Lung (tissue), 12 donors: ENCODE data around the gene COX5B. TPM values are rescaled to one million over a fixed set of nuclear protein-coding genes. Genes with fewer than 3 reads are reported as not detected.
"Not testable (repeated sequence)": the region's sequence is repeated elsewhere in the genome, so short reads cannot be mapped to it uniquely, and the experiment has no call there.

Experiments
- ATAC-seq: fragments of 200-7000 bp; cut with Tn5 transposase; one replicate; pipeline ENCODE4 v1.9.1; 2020; ENCODE audit warnings: moderate number of reproducible peaks; ENCODE audit not compliant: insufficient read depth, low FRiP score
- DNase-seq, 3 donors: peaks; one replicate each; pipeline ENCODE4 v3.0.0-alpha.2; 2013 to 2017
- H3K27ac ChIP-seq, 2 donors: one replicate each; pipeline ENCODE4 v1.5.1; 2013; ENCODE audit warnings: mild to moderate bottlenecking in 2 of 2, moderate library complexity in 2 of 2, control low read depth in 1 of 2, inconsistent platforms in 1 of 2, low read depth in 1 of 2, low read length in 1 of 2
- H3K27me3 ChIP-seq, 3 donors: one replicate each; pipeline ENCODE4 v1.5.1; 2013; ENCODE audit warnings: low read length in 2 of 3; ENCODE audit not compliant: control insufficient read depth in 3 of 3, insufficient read depth in 3 of 3
- H3K36me3 ChIP-seq, 4 donors: one replicate each; pipeline ENCODE4 v1.5.1; 2013; ENCODE audit warnings: low read length in 4 of 4, mild to moderate bottlenecking in 1 of 4, moderate library complexity in 1 of 4; ENCODE audit not compliant: control insufficient read depth in 4 of 4, insufficient read depth in 4 of 4
- H3K4me1 ChIP-seq, 5 donors: one replicate each; pipeline ENCODE4 v1.5.1; 2013; ENCODE audit warnings: low read length in 5 of 5, mild to moderate bottlenecking in 2 of 5, moderate library complexity in 1 of 5; ENCODE audit not compliant: control insufficient read depth in 5 of 5, insufficient read depth in 5 of 5
- H3K4me3 ChIP-seq: one replicate; pipeline ENCODE4 v1.5.1; 2013; ENCODE audit warnings: mild to moderate bottlenecking, control low read depth, moderate library complexity
- H3K9ac ChIP-seq, 2 donors: one replicate each; pipeline ENCODE4 v1.5.1; 2013; ENCODE audit warnings: low read length in 2 of 2, control low read depth in 1 of 2; ENCODE audit not compliant: insufficient read depth in 1 of 2
- H3K9me3 ChIP-seq, 4 donors: one replicate each; pipeline ENCODE4 v1.5.1; 2013; ENCODE audit warnings: low read length in 3 of 4, mild to moderate bottlenecking in 1 of 4, moderate library complexity in 1 of 4; ENCODE audit not compliant: control insufficient read depth in 4 of 4, insufficient read depth in 3 of 4
- CTCF ChIP-seq: IDR thresholded peaks from 2 replicates; pipeline ENCODE4 v1.5.1; 2012; ENCODE audit warnings: mild to moderate bottlenecking; ENCODE audit errors: control extremely low read depth, extremely low read depth
- WGBS, 2 donors: extraction: QIAGEN DNeasy Blood & Tissue Kit; methylation state at CpG; one replicate each; pipeline ENCODE4 v1.1.7; 2013; 5-methylcytosine and 5-hydroxymethylcytosine counted together
- polyA plus RNA-seq, 2 donors: library from polyadenylated mRNA; stranded (reverse); fragments of 200-250 nt; gene quantifications; one replicate each; pipeline ENCODE4 v1.2.1, GENCODE V29; 2013
- total RNA-seq, 2 donors: library from RNA; depleted of rRNA in 1 of 2; stranded (reverse); fragments of >200 nt in 1 of 2; gene quantifications; one replicate each; pipeline ENCODE4 v1.2.1, GENCODE V29; 2014 to 2021
- donor health status: control.
- donor health status: control.
- donor health status: Bipolar disorder and iron deficiency.
- donor health status: healthy.
- donor health status: DM: yes; HTN: yes; CAD: no.

COX5B gene
- total and polyA plus RNA-seq, 4 donors = 104 to 593 (median 232) TPM

GRCh38 chr2:97678298-97678697, 32.4 kb downstream of the COX5B start:
- 65 to 89% methylated on average over 1 of the region's 1 CpG for WGBS, 2 donors
- no peak overlapping the region for H3K4me3 ChIP-seq
- no peaks in the 10 kb centered on the region for H3K27me3 ChIP-seq
- no peak overlapping the region for H3K9ac ChIP-seq
- H3K9me3 ChIP-seq = peaks cover 0 to 2% (median 0%) of the 10 kb centered on the region in 4 donors
- ATAC-seq = no peak
- no peak for TF ChIP-seq CTCF
- no peaks in the 10 kb centered on the region for H3K4me1 ChIP-seq
- H3K27ac ChIP-seq = no peak overlapping the region
- no peak for DNase-seq
- H3K36me3 ChIP-seq = no peaks in the 10 kb centered on the region

- H3K27ac ChIP-seq, H3K9me3 ChIP-seq, H3K4me3 ChIP-seq, H3K4me1 ChIP-seq, DNase-seq, H3K27me3 ChIP-seq, H3K9ac ChIP-seq, H3K36me3 ChIP-seq, ATAC-seq: not testable (repeated sequence)
- WGBS, 2 donors = 85 to 89% methylated on average over 2 of the region's 3 CpGs
Measured at GRCh38 chr2:97687235-97687634, 41.4 kb downstream of the COX5B start.

GRCh38 chr2:97688062-97688827, 42.4 kb downstream of the COX5B start:
- Histone ChIP-seq H3K4me1 (no peaks in the 10 kb centered on the region), H3K27me3 (no peaks in the 10 kb centered on the region), H3K9ac (no peak overlapping the region), H3K9me3 (no peaks in the 10 kb centered on the region), H3K4me3 (no peak overlapping the region), H3K36me3 (no peaks in the 10 kb centered on the region), H3K27ac (no peak overlapping the region)
- ATAC-seq (no peak), DNase-seq (no peak)
- WGBS, 2 donors = 89 to 95% methylated on average over 10 to 11 of the region's 11 CpGs
- no peak for TF ChIP-seq CTCF

- Histone ChIP-seq H3K4me1 (no peaks in the 10 kb centered on the region), H3K36me3 (no peaks in the 10 kb centered on the region), H3K9ac (no peak overlapping the region), H3K27me3 (no peaks in the 10 kb centered on the region), H3K27ac (no peak overlapping the region), H3K4me3 (no peak overlapping the region), H3K9me3 (no peaks in the 10 kb centered on the region)
- 61 to 88% methylated on average over 6 of the region's 6 CpGs for WGBS, 2 donors
- TF ChIP-seq CTCF = no peak
- DNase-seq (no peak), ATAC-seq (no peak)
Measured at GRCh38 chr2:97691166-97691565, 45.3 kb downstream of the COX5B start.
